T-helper 1 cell treated with Interleukin-12 subunit alpha and Interleukin-12 subunit beta and Interleukin-4 antibody, amounts not matched to agents 30 μg/mL and 1 μg/mL, for 36 hours (primary cell): Measurements from ENCODE around the gene CEMIP.

ENCODE experiments used
- H3K27ac Mint-ChIP-seq: one replicate; pipeline ENCODE4 v1.8.0; 2021; ENCODE audit warnings: mild to moderate bottlenecking, mixed read lengths
- H3K27me3 Mint-ChIP-seq: one replicate; pipeline ENCODE4 v1.8.0; 2021; ENCODE audit warnings: low read depth, mixed read lengths
- H3K36me3 Mint-ChIP-seq: one replicate; pipeline ENCODE4 v1.8.0; 2021; ENCODE audit warnings: low read depth, mixed read lengths
- H3K4me1 Mint-ChIP-seq: one replicate; pipeline ENCODE4 v1.8.0; 2021; ENCODE audit warnings: low read depth, mixed read lengths
- H3K4me3 Mint-ChIP-seq: one replicate; pipeline ENCODE4 v1.8.0; 2021; ENCODE audit warnings: mild to moderate bottlenecking, moderate library complexity, mixed read lengths
- H3K9me3 Mint-ChIP-seq: one replicate; pipeline ENCODE4 v1.8.0; 2021; ENCODE audit warnings: mixed read lengths

The CEMIP gene

DNA sequence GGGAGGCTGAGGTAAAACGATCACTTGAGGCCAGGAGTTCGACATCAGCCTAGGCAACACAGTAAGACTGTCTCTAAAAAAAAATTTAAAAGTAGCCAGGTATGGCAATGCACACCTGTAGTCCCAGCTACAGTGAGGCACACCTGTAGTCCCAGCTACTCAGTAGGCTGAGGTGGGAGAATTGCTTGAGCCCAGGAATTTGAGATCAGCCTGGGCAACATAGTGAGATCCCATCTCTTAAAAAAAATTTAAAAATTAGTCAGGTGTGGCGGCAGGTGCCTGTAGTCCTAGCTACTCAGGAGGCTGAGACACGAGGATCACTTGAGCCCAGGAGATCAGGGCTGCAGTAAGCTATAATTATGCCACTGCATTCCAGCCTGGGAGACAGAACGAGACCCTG is 203.7 kb downstream of the CEMIP start:
- Mint-ChIP-seq H3K36me3 (peaks cover 32% of the 10 kb centered on the region), H3K9me3 (no peaks in the 10 kb centered on the region), H3K4me3 (no peak overlapping the region), H3K27ac (no peak overlapping the region), H3K27me3 (no peaks in the 10 kb centered on the region), H3K4me1 (peaks cover 42% of the 10 kb centered on the region)

DNA sequence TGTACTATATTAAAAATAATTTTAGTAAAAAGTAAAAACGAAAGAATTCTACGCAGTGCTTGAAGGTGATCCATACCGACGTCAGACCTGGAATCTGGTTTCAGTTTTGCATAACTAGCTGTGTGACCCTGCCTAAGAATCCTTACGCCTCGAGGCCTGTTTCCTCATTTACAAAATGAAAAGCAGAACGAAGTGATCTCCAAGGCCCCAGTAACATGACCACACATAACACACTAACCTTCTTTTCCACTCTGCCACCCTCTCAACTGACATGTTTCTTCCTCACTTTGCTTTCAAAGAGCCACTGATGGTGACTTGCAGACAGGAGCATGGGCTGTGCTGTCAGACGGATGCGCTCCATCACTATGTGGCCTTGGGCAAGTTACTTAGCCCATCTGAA is 205.7 kb downstream of the CEMIP start:
- H3K27me3 Mint-ChIP-seq = no peaks in the 10 kb centered on the region
- no peak overlapping the region for H3K4me3 Mint-ChIP-seq
- peaks cover 45% of the 10 kb centered on the region for H3K4me1 Mint-ChIP-seq
- peak overlapping the region; percentile 34 for H3K27ac Mint-ChIP-seq
- H3K36me3 Mint-ChIP-seq = peaks cover 25% of the 10 kb centered on the region
- H3K9me3 Mint-ChIP-seq = no peaks in the 10 kb centered on the region

DNA sequence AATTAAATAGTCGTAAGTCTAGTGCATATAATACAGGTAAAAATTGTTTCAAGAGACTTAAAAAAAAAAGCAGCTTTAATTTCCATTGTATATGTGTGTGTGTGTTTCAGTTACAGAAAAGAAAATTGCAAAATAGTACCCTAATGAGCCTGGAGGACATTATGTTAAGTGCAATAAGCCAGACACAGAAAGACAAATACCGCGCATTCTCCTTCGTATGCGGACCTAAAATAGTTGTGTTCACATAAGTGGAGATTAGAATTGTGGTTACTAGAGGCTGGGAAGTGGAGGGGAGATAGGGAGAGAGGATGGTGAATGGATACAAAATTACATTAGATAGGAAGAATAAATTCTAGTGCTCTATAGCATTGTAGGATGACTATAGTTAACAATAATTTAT is 206.8 kb downstream of the CEMIP start:
- H3K4me3 Mint-ChIP-seq = no peak overlapping the region

DNA sequence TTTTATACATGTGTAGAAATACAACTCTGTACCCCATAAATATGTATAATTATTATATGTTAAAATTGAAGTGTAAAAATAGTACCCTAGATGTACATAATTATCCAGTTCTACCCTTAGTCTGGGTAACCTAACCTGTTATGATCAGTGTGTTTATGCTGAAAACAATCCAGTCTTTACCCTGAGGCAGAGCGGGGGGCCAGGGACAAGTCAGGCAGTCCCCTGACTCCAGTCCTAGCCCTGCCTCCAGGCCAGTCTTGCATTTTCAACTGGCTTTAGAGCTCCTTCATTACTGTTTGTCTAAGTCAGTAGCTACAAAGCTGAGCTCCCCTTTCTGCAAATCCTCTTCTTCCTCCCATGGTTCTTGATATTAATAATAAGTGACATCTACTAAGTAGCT is 207.3 kb downstream of the CEMIP start:
- no peak overlapping the region for H3K27ac Mint-ChIP-seq
- no peak overlapping the region for H3K4me3 Mint-ChIP-seq
- no peaks in the 10 kb centered on the region for H3K27me3 Mint-ChIP-seq

More for the DNA sequence above, 206.8 kb downstream of the CEMIP start:
- Mint-ChIP-seq H3K4me1 (peaks cover 51% of the 10 kb centered on the region), H3K9me3 (no peaks in the 10 kb centered on the region), H3K27me3 (no peaks in the 10 kb centered on the region), H3K36me3 (peaks cover 20% of the 10 kb centered on the region), H3K27ac (no peak overlapping the region)

DNA sequence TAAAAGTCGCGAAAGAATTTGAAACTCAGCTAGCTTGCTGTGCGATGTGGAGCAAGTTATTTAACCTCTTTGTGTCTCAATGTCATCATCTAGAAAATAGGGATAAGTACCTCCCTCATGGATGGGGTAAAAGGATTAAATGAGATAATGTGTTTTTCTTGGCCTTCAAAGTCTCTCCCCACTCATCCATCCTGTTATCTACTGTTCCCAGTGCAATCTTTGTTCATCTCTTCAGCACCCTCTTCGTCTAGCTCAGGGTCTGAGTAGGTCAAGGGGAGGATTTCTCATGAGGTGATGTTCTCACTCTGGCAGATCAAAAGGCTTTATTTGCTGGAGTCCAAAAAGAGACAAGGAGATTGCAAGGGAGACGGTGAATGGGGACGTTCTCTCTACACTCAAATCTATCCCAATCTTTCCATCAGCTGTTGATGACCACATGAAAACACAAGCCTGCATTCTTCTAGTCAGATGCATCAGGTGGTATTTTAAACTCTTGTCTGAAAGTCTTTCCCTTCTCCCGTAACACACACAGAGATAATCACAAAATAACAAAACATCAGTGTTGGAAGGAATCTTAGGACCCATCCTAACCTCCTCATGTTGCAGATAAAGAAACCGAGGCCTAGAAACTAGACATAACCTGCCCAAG is 209.1 kb downstream of the CEMIP start:
- H3K36me3 Mint-ChIP-seq = peaks cover 13% of the 10 kb centered on the region
- peaks cover 59% of the 10 kb centered on the region for H3K4me1 Mint-ChIP-seq
- peak overlapping the region; percentile 94 for H3K27ac Mint-ChIP-seq
- peak overlapping the region; percentile 98 for H3K4me3 Mint-ChIP-seq
- no peaks in the 10 kb centered on the region for H3K9me3 Mint-ChIP-seq
- no peaks in the 10 kb centered on the region for H3K27me3 Mint-ChIP-seq

More for the DNA sequence above, 207.3 kb downstream of the CEMIP start:
- peaks cover 56% of the 10 kb centered on the region for H3K4me1 Mint-ChIP-seq
- peaks cover 20% of the 10 kb centered on the region for H3K36me3 Mint-ChIP-seq
- no peaks in the 10 kb centered on the region for H3K9me3 Mint-ChIP-seq

DNA sequence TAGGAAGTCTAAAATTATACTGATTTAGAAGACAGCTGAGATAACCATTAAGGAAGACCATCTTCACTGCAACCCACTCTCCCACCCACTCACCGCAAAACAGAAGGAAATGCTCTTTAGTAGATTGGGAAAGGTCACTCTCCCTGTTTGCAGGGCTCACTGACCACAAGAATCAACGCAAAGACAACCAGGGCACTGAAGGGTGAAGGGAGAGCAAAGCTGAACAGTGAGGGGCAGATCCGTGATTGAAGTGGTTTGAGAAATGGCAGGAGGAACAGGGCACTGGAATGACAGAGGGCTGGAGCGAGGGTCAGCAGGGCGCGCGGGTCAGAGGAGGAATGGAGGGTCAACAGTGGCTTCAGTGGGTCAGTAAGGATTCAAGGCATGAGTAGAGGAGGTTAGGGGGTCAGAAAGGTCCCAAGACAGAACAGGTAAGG is 209.9 kb downstream of the CEMIP start:
- no peaks in the 10 kb centered on the region for H3K9me3 Mint-ChIP-seq
- H3K27ac Mint-ChIP-seq = peak overlapping the region; percentile 94
- peak overlapping the region; percentile 98 for H3K4me3 Mint-ChIP-seq
- no peaks in the 10 kb centered on the region for H3K27me3 Mint-ChIP-seq
- peaks cover 56% of the 10 kb centered on the region for H3K4me1 Mint-ChIP-seq
- H3K36me3 Mint-ChIP-seq = peaks cover 12% of the 10 kb centered on the region

DNA sequence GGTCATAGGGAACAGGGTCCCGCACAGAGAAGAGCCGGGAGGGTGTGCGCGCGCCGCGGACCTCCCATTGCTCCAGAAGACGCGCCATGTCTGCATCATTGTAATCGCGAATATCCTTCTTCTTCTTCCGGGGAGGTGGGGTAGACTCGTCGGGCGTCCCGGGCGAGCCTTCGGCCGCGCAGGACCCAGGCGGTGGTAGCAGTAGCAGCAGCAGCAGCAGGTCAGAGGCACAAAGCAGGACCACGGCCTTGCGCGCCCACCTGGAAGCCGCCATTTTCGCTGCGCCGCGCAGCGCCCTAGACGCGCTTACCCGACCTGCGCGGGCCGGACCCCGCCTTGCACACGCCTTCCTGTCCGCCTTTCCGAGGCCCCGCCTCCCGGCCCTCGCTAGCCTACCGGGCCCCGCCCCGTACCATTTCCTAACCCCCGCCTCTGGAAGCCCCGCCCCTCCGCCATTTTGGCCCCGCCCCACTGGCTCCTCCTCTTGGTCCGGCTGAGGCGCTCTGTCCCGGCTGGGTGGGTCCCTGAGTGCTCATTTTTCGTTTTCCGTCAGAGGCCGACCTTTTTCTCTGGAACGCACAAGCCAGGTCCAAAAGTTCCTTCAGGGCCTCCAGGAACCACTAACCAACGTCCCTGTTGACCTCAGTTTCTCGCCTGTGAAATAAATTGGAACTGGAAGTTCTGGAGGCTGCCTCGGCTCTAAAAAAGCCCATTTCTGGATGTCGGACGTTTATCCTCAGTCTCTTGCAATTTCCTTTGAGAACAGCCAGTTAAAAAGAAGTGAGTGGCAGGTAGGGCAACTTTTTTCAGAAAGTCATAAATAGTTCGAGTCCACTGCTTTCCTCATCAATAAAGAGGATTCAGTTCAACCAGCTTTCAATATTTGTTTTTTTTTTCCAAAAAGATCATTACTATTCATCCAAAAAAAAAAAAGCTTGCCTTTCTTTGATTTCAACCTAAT is 210.6 kb downstream of the CEMIP start, which contains the start of gene MESD:
TSS of gene MESD (minus strand) at position 302 of the 961 bp plus-strand sequence. CDS start at position 274, 28 bp downstream.
- Mint-ChIP-seq H3K27ac (peak within 1 kb of the TSS; percentile 94), H3K27me3 (no peaks in the 10 kb centered on the region), H3K36me3 (peaks cover 9% of the 10 kb centered on the region), H3K9me3 (no peaks in the 10 kb centered on the region), H3K4me1 (peaks cover 51% of the 10 kb centered on the region), H3K4me3 (peak within 1 kb of the TSS; percentile 98)

DNA sequence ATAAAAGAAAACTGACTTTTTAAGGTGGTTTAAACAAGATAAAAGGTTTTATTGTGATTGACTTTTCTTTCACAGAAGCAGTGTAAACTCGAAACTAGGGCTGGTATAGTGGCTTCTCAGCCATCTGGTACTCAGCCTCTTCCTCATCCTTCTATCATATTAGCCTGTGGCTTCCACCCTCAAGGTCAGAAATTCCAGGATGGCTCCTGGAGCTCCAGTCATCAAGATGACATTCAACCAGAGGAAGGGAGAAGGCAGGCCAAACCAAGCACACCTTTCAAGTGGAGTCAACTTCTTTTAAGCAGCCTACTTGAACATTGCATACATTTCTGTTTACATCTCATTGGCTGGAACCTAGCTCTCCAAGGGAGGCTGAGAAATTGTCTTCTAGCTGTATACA is 211.8 kb downstream of the CEMIP start:
- Mint-ChIP-seq H3K4me1 (peaks cover 54% of the 10 kb centered on the region), H3K27ac (peak overlapping the region; percentile 55), H3K36me3 (peaks cover 12% of the 10 kb centered on the region), H3K4me3 (no peak overlapping the region), H3K9me3 (no peaks in the 10 kb centered on the region), H3K27me3 (no peaks in the 10 kb centered on the region)

DNA sequence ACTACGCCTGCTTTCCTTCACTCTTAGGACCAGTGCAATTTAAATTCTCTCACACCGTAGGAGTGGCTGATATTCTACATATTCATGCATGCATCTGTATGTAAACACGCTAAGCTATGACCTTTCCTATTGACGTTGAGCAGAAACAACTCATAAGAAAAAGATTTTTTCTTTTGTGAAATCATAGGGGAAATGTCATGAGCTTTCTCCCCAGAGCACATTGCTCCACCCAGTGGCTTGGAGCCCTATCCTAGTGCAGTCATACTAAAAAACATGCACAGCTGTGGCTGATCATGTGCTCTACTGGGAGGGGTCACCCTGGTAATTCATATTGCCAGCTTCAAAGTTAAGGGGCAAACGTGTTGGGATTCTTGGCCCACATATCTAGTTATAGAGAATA is 212.3 kb downstream of the CEMIP start:
- Mint-ChIP-seq H3K27ac (peak overlapping the region; percentile 55), H3K4me3 (no peak overlapping the region), H3K9me3 (no peaks in the 10 kb centered on the region), H3K36me3 (peaks cover 14% of the 10 kb centered on the region), H3K27me3 (no peaks in the 10 kb centered on the region), H3K4me1 (peaks cover 55% of the 10 kb centered on the region)

DNA sequence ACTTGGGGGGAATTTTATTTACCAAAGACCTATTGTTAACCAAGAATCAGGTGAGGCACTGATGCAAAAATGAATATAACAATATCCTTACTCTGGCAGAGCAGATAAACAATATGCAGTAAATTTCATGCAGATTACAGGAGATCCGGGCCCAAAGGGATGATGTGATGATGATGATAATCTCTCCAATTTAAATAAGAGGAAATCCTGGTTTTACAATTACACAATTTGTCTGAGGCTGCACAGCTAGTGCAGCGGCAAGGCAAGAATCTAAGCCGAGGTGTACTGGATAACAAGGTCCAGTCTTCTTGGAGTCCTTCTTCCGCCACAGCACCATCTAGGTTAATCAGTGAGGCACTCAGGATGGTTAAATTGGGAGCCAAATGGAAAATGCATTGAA is 212.8 kb downstream of the CEMIP start:
- H3K27me3 Mint-ChIP-seq = no peaks in the 10 kb centered on the region
- peak overlapping the region; percentile 3 for H3K27ac Mint-ChIP-seq
- H3K36me3 Mint-ChIP-seq = peaks cover 14% of the 10 kb centered on the region
- peaks cover 50% of the 10 kb centered on the region for H3K4me1 Mint-ChIP-seq
- no peaks in the 10 kb centered on the region for H3K9me3 Mint-ChIP-seq
- no peak overlapping the region for H3K4me3 Mint-ChIP-seq

DNA sequence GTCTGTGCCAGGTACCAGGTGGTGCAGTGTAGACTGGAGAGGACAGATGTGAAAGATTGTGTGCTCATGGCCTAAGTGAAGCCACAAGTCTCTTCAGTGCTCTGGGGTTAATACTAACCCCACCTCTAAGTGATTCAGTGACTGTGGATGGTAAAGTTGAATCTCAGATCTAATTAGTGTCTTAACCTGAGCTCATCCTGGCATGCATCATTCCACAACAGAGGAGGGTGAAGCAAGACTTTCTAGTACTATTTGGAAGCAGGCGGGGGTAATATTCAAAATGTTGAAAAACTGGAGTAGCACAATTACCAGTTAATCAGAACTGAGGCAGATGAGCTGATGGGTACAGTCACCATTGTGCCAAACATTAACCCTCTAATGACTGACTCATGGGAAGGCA is 213.3 kb downstream of the CEMIP start:
- peaks cover 16% of the 10 kb centered on the region for H3K36me3 Mint-ChIP-seq
- H3K27me3 Mint-ChIP-seq = no peaks in the 10 kb centered on the region
- no peaks in the 10 kb centered on the region for H3K9me3 Mint-ChIP-seq
- H3K27ac Mint-ChIP-seq = no peak overlapping the region
- peaks cover 50% of the 10 kb centered on the region for H3K4me1 Mint-ChIP-seq
- no peak overlapping the region for H3K4me3 Mint-ChIP-seq

DNA sequence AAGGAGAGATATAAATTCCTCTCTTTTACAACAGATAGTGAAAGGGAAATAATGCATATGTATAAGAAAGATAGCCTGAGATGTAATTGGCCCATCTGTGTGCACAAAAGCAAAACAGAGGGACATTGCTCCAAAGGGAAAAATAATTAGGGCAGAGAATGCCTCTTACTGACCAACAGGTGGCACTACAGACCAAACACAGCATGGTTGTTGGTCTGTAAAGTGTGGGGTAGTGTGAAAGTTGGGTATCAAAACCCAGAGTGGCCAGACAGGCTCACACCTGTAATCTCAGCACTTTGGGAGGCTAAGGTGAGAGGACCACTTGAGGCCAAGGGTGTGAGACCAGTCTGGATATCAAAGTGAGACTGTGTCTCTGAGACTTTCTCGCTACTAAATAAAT is 217.1 kb downstream of the CEMIP start:
- Mint-ChIP-seq H3K27ac (peak overlapping the region; percentile 53), H3K4me1 (peaks cover 52% of the 10 kb centered on the region)

DNA sequence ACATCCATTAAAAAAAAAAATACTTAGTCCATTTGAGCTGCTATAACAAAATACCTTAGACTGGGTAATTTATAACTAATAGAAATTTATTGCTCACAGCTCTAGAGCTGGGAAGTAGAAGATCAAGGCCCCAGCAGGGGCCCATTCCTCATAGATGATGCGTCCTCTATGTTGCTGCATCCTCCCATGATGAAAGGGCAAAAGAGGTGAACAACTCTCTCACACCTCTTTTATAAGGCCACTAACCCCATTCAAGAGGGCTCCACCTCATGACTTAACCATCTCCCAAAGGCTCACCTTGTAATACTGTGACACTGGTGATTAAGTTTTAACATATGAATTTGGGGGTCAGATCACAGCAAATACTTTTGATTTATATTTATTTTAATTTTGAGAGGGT is 218.5 kb downstream of the CEMIP start:
- Mint-ChIP-seq H3K9me3 (no peaks in the 10 kb centered on the region), H3K27me3 (no peaks in the 10 kb centered on the region), H3K36me3 (peaks cover 8% of the 10 kb centered on the region), H3K4me1 (peaks cover 38% of the 10 kb centered on the region), H3K4me3 (no peak overlapping the region), H3K27ac (no peak overlapping the region)

More for the DNA sequence above, 217.1 kb downstream of the CEMIP start:
- Mint-ChIP-seq H3K27me3 (no peaks in the 10 kb centered on the region), H3K36me3 (peaks cover 8% of the 10 kb centered on the region), H3K4me3 (no peak overlapping the region), H3K9me3 (no peaks in the 10 kb centered on the region)

DNA sequence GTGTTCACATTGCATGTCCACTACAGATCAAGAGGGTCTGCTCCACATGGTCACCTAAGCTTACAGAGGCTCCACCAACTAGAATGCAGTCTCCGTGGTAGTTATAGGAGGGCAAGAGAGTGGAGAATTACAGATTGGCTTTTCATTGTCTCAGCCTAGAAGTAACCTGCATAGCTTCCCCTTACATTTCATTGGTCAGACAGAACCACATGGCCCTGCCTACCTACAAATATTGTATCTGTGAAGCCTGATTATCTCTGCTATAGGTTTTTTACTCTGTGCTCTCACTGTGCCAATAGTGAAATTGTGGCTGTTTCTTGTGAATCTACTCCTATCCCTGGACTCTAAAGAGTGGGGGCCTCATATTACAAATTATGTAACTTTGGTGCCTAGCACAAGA is 219.1 kb downstream of the CEMIP start:
- Mint-ChIP-seq H3K36me3 (peaks cover 9% of the 10 kb centered on the region), H3K4me3 (no peak overlapping the region), H3K9me3 (no peaks in the 10 kb centered on the region), H3K27ac (peak overlapping the region; percentile 69), H3K4me1 (peaks cover 40% of the 10 kb centered on the region), H3K27me3 (no peaks in the 10 kb centered on the region)

DNA sequence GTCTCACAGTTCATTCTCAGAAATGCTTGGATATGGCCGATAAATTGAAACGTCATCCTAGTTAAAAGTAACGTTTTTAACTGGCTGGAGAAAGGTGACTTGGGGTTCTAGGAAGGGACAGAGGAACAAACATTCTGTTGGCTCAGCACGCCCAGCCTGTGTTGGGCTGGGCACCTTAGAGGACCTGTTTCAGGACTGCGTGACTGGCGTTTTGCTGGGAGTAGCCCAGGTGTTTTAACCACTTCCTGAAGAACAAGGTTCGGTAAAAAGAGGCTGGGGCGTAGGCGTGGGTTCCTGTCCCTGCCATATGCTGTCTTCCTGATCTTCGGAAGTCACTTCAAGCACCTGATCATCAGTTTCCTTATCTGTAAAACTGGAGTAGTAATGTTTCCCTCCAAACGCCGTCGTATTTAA is 220.5 kb downstream of the CEMIP start:
- Mint-ChIP-seq H3K27me3 (no peaks in the 10 kb centered on the region), H3K36me3 (peaks cover 20% of the 10 kb centered on the region), H3K4me3 (peak overlapping the region; percentile 90), H3K4me1 (peaks cover 53% of the 10 kb centered on the region), H3K27ac (peak overlapping the region; percentile 90), H3K9me3 (no peaks in the 10 kb centered on the region)
